ENCODE results near the gene ASIC1. TPM values are rescaled to one million over a fixed set of nuclear protein-coding genes. Genes with fewer than 3 reads are reported as not detected.
A peak's percentile ranks its signal among the peaks of the same experiment; 100 is the strongest.
"Not testable (repeated sequence)": the region's sequence is repeated elsewhere in the genome, so short reads cannot be mapped to it uniquely, and the experiment has no call there.

Gene ASIC1
- total and polyA plus RNA-seq, 2 of the 13 experiments (the other 11 are each of a cell fraction or from before 2014, with no cell fraction given), result 0.44 to 1.5 TPM

- ATAC-seq (no peak), FAIRE-seq (no peak), DNase-seq (ENCODE audit: low spot score) (no peak)
- intact Hi-C loops (cut with micrococcal nuclease; ENCODE audit: unreplicated experiment), result no loop called here
- in situ Hi-C loops (cut with HindIII; ENCODE audit: extremely low pct_ligation_motif_present, low pct_unique_long_range_greater_than_20kb), result no loop called here
- no peak overlapping the region for H3K9ac ChIP-seq (ENCODE audit: insufficient read depth, low read depth, low read length)
- H3K4me3 ChIP-seq (replicated peaks in 1 of 3; ENCODE audit: insufficient read depth in 1 of 3, low read depth in 2 of 3, low read length in 3 of 3), result no peak overlapping the region
- peaks cover 33% of the 10 kb centered on the region for H3K79me2 ChIP-seq (ENCODE audit: insufficient read depth, low read length)
- ChIA-PET CTCF (ENCODE audit: low intra/inter-chr PET ratio, low total read pairs) (no interaction called here), POLR2A (no interaction called here)
- TF ChIP-seq, protein P1, sequence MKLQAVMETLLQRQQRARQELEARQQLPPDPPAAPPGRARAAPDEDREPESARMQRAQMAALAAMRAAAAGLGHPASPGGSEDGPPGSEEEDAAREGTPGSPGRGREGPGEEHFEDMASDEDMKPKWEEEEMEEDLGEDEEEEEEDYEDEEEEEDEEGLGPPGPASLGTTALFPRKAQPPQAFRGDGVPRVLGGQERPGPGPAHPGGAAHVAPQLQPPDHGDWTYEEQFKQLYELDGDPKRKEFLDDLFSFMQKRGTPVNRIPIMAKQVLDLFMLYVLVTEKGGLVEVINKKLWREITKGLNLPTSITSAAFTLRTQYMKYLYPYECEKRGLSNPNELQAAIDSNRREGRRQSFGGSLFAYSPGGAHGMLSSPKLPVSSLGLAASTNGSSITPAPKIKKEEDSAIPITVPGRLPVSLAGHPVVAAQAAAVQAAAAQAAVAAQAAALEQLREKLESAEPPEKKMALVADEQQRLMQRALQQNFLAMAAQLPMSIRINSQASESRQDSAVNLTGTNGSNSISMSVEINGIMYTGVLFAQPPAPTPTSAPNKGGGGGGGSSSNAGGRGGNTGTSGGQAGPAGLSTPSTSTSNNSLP (IDR thresholded peaks at IDR 0.05; ENCODE audit: low read depth, low read length), result no peak
- TF ChIP-seq ZNF143 (CRISPR knock-in tag; IDR thresholded peaks at IDR 0.05) (no peak), ZNF792 (CRISPR knock-in tag; IDR thresholded peaks at IDR 0.05) (no peak), ZNF121 (CRISPR knock-in tag; IDR thresholded peaks at IDR 0.05) (peak; percentile 88)
- peaks cover 52% of the 10 kb centered on the region for H3K4me1 ChIP-seq (ENCODE audit: insufficient read depth, low read length)
- BruUV-seq (replicated peaks), result no TSS peak
- no peaks in the 10 kb centered on the region for H3K36me3 ChIP-seq (replicated peaks in 1 of 2; ENCODE audit: control insufficient read depth in 1 of 2, insufficient read depth in 2 of 2, low read length in 2 of 2)
- no peak overlapping the region for H2AFZ ChIP-seq (ENCODE audit: low read length)
- 94% methylated on average over 3 of the region's 3 CpGs for WGBS (ENCODE audit: low lambda C conversion rate)
- H3K27ac ChIP-seq (ENCODE audit: extremely low read length, insufficient read depth, low read length), result no peak overlapping the region
- no peak overlapping the region for H3K4me2 ChIP-seq (ENCODE audit: low read depth, low read length)
- H4K20me1 ChIP-seq (ENCODE audit: insufficient read depth, low read length), result no peaks in the 10 kb centered on the region
- H3K9me3 ChIP-seq (ENCODE audit: low read length), result no peaks in the 10 kb centered on the region
- H3K27me3 ChIP-seq (ENCODE audit: control insufficient read depth in 1 of 2, insufficient read depth in 2 of 2, low read length in 2 of 2), result no peaks in the 10 kb centered on the region; a peak in 1 of 5 replicates
These were observed 30.7 kb upstream of the ASIC1 start for GRCh38 chr12:50026691-50027090.

GRCh38 chr12:50030449-50030848, 26.9 kb upstream of the ASIC1 start:
- H4K20me1 ChIP-seq (ENCODE audit: insufficient read depth, low read length); FAIRE-seq; in situ Hi-C loops (cut with HindIII; ENCODE audit: extremely low pct_ligation_motif_present, low pct_unique_long_range_greater_than_20kb); H3K4me3 ChIP-seq (replicated peaks in 1 of 3; ENCODE audit: insufficient read depth in 1 of 3, low read depth in 2 of 3, low read length in 3 of 3); H3K27me3 ChIP-seq (ENCODE audit: control insufficient read depth in 1 of 2, insufficient read depth in 2 of 2, low read length in 2 of 2); CTCF ChIA-PET (ENCODE audit: low intra/inter-chr PET ratio, low total read pairs); H3K9me3 ChIP-seq (ENCODE audit: low read length); ATAC-seq; intact Hi-C loops (cut with micrococcal nuclease; ENCODE audit: unreplicated experiment); H3K9ac ChIP-seq (ENCODE audit: insufficient read depth, low read depth, low read length); H2AFZ ChIP-seq (ENCODE audit: low read length); H3K79me2 ChIP-seq (ENCODE audit: insufficient read depth, low read length); H3K36me3 ChIP-seq (replicated peaks in 1 of 2; ENCODE audit: control insufficient read depth in 1 of 2, insufficient read depth in 2 of 2, low read length in 2 of 2); H3K27ac ChIP-seq (ENCODE audit: extremely low read length, insufficient read depth, low read length); BruUV-seq (replicated peaks); DNase-seq (ENCODE audit: low spot score): not testable (repeated sequence)
- POLR2A ChIA-PET, result interaction anchor here (0.6 to 1.2 kb wide), 2 partner anchors 13 to 23 kb away, joined by 3 read pairs; no protein-coding TSS in a partner anchor
- 19% methylated on average over 9 of the region's 9 CpGs for WGBS (ENCODE audit: low lambda C conversion rate)
- TF ChIP-seq, protein P2, sequence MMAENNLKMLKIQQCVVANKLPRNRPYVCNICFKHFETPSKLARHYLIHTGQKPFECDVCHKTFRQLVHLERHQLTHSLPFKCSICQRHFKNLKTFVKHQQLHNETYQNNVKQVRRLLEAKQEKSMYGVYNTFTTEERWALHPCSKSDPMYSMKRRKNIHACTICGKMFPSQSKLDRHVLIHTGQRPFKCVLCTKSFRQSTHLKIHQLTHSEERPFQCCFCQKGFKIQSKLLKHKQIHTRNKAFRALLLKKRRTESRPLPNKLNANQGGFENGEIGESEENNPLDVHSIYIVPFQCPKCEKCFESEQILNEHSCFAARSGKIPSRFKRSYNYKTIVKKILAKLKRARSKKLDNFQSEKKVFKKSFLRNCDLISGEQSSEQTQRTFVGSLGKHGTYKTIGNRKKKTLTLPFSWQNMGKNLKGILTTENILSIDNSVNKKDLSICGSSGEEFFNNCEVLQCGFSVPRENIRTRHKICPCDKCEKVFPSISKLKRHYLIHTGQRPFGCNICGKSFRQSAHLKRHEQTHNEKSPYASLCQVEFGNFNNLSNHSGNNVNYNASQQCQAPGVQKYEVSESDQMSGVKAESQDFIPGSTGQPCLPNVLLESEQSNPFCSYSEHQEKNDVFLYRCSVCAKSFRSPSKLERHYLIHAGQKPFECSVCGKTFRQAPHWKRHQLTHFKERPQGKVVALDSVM (CRISPR knock-in tag; IDR thresholded peaks at IDR 0.05), result peak; percentile 72
- TF ChIP-seq ZNF441 (CRISPR knock-in tag; IDR thresholded peaks at IDR 0.05; ENCODE audit: borderline replicate concordance) (0 out of 2 replicates have a peak, but pooled peaks have one; percentile 17), CEBPG (CRISPR knock-in tag; IDR thresholded peaks at IDR 0.05) (peak; percentile 70), CEBPB (IDR thresholded peaks at IDR 0.05; ENCODE audit: borderline replicate concordance, low read depth, low read length) (peak; percentile 50; the same call in 1 of the 2 replicates)
- TF ChIP-seq, protein P3, sequence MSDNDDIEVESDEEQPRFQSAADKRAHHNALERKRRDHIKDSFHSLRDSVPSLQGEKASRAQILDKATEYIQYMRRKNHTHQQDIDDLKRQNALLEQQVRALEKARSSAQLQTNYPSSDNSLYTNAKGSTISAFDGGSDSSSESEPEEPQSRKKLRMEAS (IDR thresholded peaks at IDR 0.05), result 0 out of 2 replicates have a peak, but pooled peaks have one; percentile 20
- peaks cover 43% of the 10 kb centered on the region for H3K4me1 ChIP-seq (ENCODE audit: insufficient read depth, low read length)
- peak overlapping the region; percentile 45 for H3K4me2 ChIP-seq (ENCODE audit: low read depth, low read length)

All from HepG2 (cell line).